ENCODE data around the gene PEAK3. TPM values are rescaled to one million over a fixed set of nuclear protein-coding genes. Genes with fewer than 3 reads are reported as not detected.
A peak's percentile ranks its signal among the peaks of the same experiment; 100 is the strongest.
"Not testable (repeated sequence)": the region's sequence is repeated elsewhere in the genome, so short reads cannot be mapped to it uniquely, and the experiment has no call there.

PEAK3 gene
- total RNA-seq, 2 donors from 2014 or later: 0.66 to 0.78 TPM

GRCh38 chr19:2282862-2283237 is 875 bp upstream of the PEAK3 start:
- H3K27me3 ChIP-seq: no peaks in the 10 kb centered on the region
- ATAC-seq: no peak
- H3K36me3 ChIP-seq (replicated peaks in 1 of 2; ENCODE audit: insufficient read depth in 1 of 2, low read depth in 2 of 2): no peaks in the 10 kb centered on the region
- intact Hi-C loops (cut with DNase I): no loop called here
- no peaks in the 10 kb centered on the region for H3K9me3 ChIP-seq
- DNase-seq: no peak
- no peak overlapping the region for H3K27ac ChIP-seq
- TF ChIP-seq CTCF (IDR thresholded peaks at IDR 0.05) (no peak), POLR2A (IDR thresholded peaks at IDR 0.05) (no peak)
- H3K4me1 ChIP-seq: peaks cover 13% of the 10 kb centered on the region
- 63 to 70% methylated on average over 10 to 11 of the region's 11 CpGs for WGBS, 2 donors
- no peak overlapping the region for H3K4me3 ChIP-seq

GRCh38 chr19:2281265-2282061 is 512 bp downstream of the PEAK3 start:
- H3K4me3 ChIP-seq; intact Hi-C loops (cut with DNase I): not testable (repeated sequence)
- peak overlapping the region in 1 of 4 donors; percentile 59 for H3K27ac ChIP-seq

GRCh38 chr19:2280633-2281264 is 1.2 kb downstream of the PEAK3 start:
- Histone ChIP-seq H3K4me3 (no peak overlapping the region), H3K4me1 (peaks cover 13% of the 10 kb centered on the region), H3K27ac (no peak overlapping the region), H3K27me3 (no peaks in the 10 kb centered on the region), H3K9me3 (no peaks in the 10 kb centered on the region), H3K36me3 (replicated peaks in 1 of 2; ENCODE audit: insufficient read depth in 1 of 2, low read depth in 2 of 2) (no peaks in the 10 kb centered on the region)
- intact Hi-C loops (cut with DNase I): no loop called here
- DNase-seq: peak; percentile 60 to 82 (median 76)
- peak; percentile 59 for ATAC-seq
- TF ChIP-seq CTCF (IDR thresholded peaks at IDR 0.05) (no peak), POLR2A (IDR thresholded peaks at IDR 0.05) (no peak)
- 48 to 62% methylated on average over 22 to 25 of the region's 26 CpGs for WGBS, 2 donors

More at GRCh38 chr19:2281265-2282061, 512 bp downstream of the PEAK3 start:
- not testable (repeated sequence) for H3K9me3 ChIP-seq; H3K27me3 ChIP-seq; H3K36me3 ChIP-seq (replicated peaks in 1 of 2; ENCODE audit: insufficient read depth in 1 of 2, low read depth in 2 of 2); DNase-seq
- peaks cover 13% of the 10 kb centered on the region for H3K4me1 ChIP-seq
- WGBS, 2 donors: 31% methylated on average over 16 of the region's 16 CpGs; no CpG with 5 or more reads in 1 of the 2 donors
- ATAC-seq: peak; percentile 16

GRCh38 chr19:2278459-2279158 is 3.4 kb downstream of the PEAK3 start:
- no peak overlapping the region for H3K27ac ChIP-seq
- H3K4me1 ChIP-seq: peaks cover 29% of the 10 kb centered on the region
- ATAC-seq (no peak), DNase-seq (no peak)
- H3K27me3 ChIP-seq: no peaks in the 10 kb centered on the region
- no peaks in the 10 kb centered on the region for H3K36me3 ChIP-seq (replicated peaks in 1 of 2; ENCODE audit: insufficient read depth in 1 of 2, low read depth in 2 of 2)
- TF ChIP-seq POLR2A (IDR thresholded peaks at IDR 0.05) (no peak), CTCF (IDR thresholded peaks at IDR 0.05) (no peak)
- no peaks in the 10 kb centered on the region for H3K9me3 ChIP-seq
- H3K4me3 ChIP-seq: no peak overlapping the region
- WGBS, 2 donors: 80 to 83% methylated on average over 11 to 33 of the region's 33 CpGs
- intact Hi-C loops (cut with DNase I): no loop called here

- Histone ChIP-seq H3K4me3 (no peak overlapping the region), H3K27ac (no peak overlapping the region), H3K9me3 (no peaks in the 10 kb centered on the region), H3K4me1 (peaks cover 44% of the 10 kb centered on the region), H3K36me3 (replicated peaks in 1 of 2; ENCODE audit: insufficient read depth in 1 of 2, low read depth in 2 of 2) (peaks cover 0 to 2% of the 10 kb centered on the region in 2 donors), H3K27me3 (no peaks in the 10 kb centered on the region)
- DNase-seq (no peak), ATAC-seq (no peak)
- TF ChIP-seq CTCF (IDR thresholded peaks at IDR 0.05) (no peak), POLR2A (IDR thresholded peaks at IDR 0.05) (no peak)
- WGBS, 2 donors: 70 to 77% methylated on average over 8 to 9 of the region's 9 CpGs
- intact Hi-C loops (cut with DNase I): no loop called here
Measured at GRCh38 chr19:2277138-2277537, 4.8 kb downstream of the PEAK3 start.
